Endothelial cell (in vitro differentiated cells): ENCODE measurements around the gene GPR139. TPM values are rescaled to one million over a fixed set of nuclear protein-coding genes. Genes with fewer than 3 reads are reported as not detected.

Experiments
- DNase-seq: peaks from one replicate; pipeline ENCODE4 v3.0.0; 2021; ENCODE audit warnings: low spot score
- H3K27ac Mint-ChIP-seq: one replicate; pipeline ENCODE4 v1.8.0; 2021; ENCODE audit warnings: mixed read lengths, inconsistent platforms; ENCODE audit not compliant: unreplicated experiment
- H3K27me3 Mint-ChIP-seq: one replicate; pipeline ENCODE4 v1.8.0; 2021; ENCODE audit warnings: mild to moderate bottlenecking, moderate library complexity, mixed read lengths, inconsistent platforms; ENCODE audit not compliant: unreplicated experiment
- H3K36me3 Mint-ChIP-seq: one replicate; pipeline ENCODE4 v1.8.0; 2021; ENCODE audit warnings: mild to moderate bottlenecking, low read depth, mixed read lengths, inconsistent platforms; ENCODE audit not compliant: unreplicated experiment
- H3K4me1 Mint-ChIP-seq: one replicate; pipeline ENCODE4 v1.8.0; 2021; ENCODE audit warnings: mild to moderate bottlenecking, mixed read lengths, inconsistent platforms; ENCODE audit not compliant: unreplicated experiment
- H3K4me3 Mint-ChIP-seq: one replicate; pipeline ENCODE4 v1.8.0; 2021; ENCODE audit warnings: mild to moderate bottlenecking, mixed read lengths, inconsistent platforms; ENCODE audit not compliant: unreplicated experiment
- H3K9me3 Mint-ChIP-seq: one replicate; pipeline ENCODE4 v1.8.0; 2021; ENCODE audit warnings: mixed read lengths, inconsistent platforms; ENCODE audit not compliant: unreplicated experiment
- total RNA-seq: library from RNA; stranded (reverse); fragmentation: NEBNext Ultra II Directional; extraction: Animal tissue kit (Norgen Biotek cat#: 25700); gene quantifications from one replicate; pipeline ENCODE4 v1.2.1, GENCODE V29; 2021; ENCODE audit not compliant: unreplicated experiment
- TF ChIP-seq, protein P1 (sequence below): fragments of 200-600 bp; sonication (generic); IDR thresholded peaks from one replicate; pipeline ENCODE4 v1.5.0; 2021; ENCODE audit warnings: antibody characterized with exemption; ENCODE audit not compliant: unreplicated experiment

The GPR139 gene
- total RNA-seq, 1 donor from 2014 or later, result not detected

DNA sequence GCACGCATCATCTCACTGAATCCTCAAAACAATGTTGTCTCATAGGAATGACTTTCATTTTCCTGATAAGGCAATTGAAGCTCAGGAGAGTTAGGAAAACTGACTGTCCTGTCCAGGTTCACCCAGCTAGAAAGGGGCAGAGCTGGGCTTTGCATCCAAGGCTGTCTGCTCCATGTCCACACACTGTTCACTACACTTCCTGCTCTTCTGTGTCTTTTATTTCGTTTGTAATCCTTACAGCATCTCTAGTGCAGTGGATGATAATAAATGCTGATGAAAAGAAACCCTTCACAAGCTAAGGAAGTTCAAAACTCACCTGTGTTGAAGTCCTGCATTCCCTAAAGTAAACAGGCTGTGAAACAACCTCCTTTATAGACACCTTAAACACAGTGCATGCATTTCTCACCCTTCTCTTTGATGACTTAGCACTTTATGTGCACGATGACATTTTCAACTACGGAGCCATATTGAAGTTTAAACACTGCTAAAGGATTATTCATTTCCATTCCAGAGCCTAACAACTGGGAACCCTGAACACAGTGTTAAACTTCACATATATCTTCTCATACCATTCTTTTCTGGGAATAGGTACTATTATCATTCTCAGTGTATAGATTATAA, 31.0 kb upstream of the GPR139 start:
- Mint-ChIP-seq H3K27ac (no peak overlapping the region), H3K27me3 (peaks cover 4% of the 10 kb centered on the region), H3K4me1 (no peaks in the 10 kb centered on the region), H3K9me3 (no peaks in the 10 kb centered on the region), H3K36me3 (no peaks in the 10 kb centered on the region), H3K4me3 (no peak overlapping the region)
- TF ChIP-seq, protein P1, sequence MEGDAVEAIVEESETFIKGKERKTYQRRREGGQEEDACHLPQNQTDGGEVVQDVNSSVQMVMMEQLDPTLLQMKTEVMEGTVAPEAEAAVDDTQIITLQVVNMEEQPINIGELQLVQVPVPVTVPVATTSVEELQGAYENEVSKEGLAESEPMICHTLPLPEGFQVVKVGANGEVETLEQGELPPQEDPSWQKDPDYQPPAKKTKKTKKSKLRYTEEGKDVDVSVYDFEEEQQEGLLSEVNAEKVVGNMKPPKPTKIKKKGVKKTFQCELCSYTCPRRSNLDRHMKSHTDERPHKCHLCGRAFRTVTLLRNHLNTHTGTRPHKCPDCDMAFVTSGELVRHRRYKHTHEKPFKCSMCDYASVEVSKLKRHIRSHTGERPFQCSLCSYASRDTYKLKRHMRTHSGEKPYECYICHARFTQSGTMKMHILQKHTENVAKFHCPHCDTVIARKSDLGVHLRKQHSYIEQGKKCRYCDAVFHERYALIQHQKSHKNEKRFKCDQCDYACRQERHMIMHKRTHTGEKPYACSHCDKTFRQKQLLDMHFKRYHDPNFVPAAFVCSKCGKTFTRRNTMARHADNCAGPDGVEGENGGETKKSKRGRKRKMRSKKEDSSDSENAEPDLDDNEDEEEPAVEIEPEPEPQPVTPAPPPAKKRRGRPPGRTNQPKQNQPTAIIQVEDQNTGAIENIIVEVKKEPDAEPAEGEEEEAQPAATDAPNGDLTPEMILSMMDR, result no peak
- DNase-seq, result no peak

DNA sequence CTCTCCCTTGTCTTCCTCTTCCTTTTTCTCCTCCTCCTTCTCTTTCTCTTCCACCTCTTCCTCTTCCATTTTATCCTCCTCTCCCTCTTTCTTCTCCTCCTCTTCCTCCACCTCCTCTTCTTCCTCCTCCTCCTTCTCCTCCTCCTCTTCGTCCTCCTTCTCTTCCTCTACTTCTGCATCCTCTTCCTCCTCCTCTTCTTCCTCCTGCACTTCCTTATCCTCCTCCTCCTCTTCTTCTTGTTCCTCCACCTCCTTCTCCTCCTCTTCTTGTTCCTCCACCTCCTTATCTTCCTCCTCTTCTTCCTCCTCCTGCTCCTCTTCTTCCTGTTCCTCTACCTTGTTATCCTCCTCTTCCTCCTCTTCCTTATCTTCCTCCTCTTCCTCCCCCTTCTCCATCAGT, 28.8 kb upstream of the GPR139 start:
- H3K9me3 Mint-ChIP-seq, result no peaks in the 10 kb centered on the region
- peak overlapping the region; percentile 14 for H3K4me3 Mint-ChIP-seq
- TF ChIP-seq, protein P1, result no peak
- no peak for DNase-seq
- peaks cover 2% of the 10 kb centered on the region for H3K27me3 Mint-ChIP-seq
- no peaks in the 10 kb centered on the region for H3K36me3 Mint-ChIP-seq
- H3K27ac Mint-ChIP-seq, result no peak overlapping the region
- no peaks in the 10 kb centered on the region for H3K4me1 Mint-ChIP-seq

DNA sequence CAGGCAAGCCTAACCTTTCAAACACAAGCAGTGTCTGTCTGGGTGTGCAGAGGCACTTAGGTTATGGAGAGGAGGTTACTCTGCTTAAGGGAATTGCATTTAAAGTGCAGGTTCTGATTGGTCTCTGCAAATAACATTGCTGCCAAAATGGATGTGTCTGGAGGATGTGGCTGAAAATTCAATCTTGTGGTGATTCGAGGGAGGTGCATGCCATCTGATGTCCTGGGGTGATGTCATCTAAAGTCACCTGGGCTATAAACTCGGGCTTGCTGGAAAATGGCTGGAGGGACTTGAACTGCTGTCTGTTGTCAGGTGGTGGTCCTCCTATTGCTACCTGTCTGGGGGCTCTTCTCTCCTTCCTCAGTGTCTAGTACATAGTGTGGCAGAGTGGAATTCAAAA, 28.3 kb upstream of the GPR139 start:
- TF ChIP-seq, protein P1, result no peak
- no peaks in the 10 kb centered on the region for H3K36me3 Mint-ChIP-seq
- H3K27ac Mint-ChIP-seq, result no peak overlapping the region
- H3K9me3 Mint-ChIP-seq, result no peaks in the 10 kb centered on the region
- no peaks in the 10 kb centered on the region for H3K4me1 Mint-ChIP-seq
- peaks cover 2% of the 10 kb centered on the region for H3K27me3 Mint-ChIP-seq
- H3K4me3 Mint-ChIP-seq, result peak overlapping the region; percentile 14
- DNase-seq, result no peak

DNA sequence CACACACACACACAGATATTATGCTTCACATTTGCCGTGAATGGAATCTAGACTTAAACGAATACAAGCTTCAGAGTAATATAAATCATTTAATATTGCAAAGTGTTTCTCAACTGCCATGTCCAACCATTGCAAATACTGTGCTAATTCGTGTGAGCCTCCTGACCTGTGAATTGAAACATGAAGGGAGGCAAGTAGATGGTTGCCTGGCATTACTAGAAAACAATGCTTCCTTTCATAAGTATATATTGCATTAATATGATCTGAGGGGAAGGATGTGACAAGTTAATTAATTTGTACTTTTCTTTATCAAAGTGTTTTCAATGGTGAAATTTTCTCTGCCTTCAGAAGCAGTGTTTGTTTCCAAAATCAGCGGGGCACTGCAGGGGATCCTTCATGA, 25.7 kb upstream of the GPR139 start:
- Mint-ChIP-seq H3K27me3 (peaks cover 2% of the 10 kb centered on the region), H3K36me3 (no peaks in the 10 kb centered on the region), H3K27ac (no peak overlapping the region), H3K9me3 (no peaks in the 10 kb centered on the region), H3K4me3 (no peak overlapping the region), H3K4me1 (no peaks in the 10 kb centered on the region)
- TF ChIP-seq, protein P1, result no peak
- DNase-seq, result no peak

DNA sequence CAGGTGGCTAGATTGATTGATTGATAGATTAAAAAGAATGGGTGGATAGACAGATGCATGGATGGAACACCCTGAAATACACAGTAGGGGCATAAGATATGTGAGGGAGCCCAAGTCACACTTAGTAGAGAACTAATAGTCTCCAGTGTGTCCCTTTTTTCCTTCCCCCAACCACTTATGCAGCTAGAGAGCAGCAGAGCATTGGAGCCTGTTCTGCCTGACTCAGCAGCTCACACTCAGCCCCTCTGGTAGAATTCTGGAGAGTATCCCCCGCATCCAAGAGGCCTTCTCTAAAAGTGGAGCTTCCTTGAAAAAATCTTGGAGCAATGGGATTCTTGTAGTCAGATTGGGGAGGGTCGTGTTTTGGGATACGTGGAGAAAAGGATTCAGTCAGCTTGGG, 20.5 kb upstream of the GPR139 start:
- TF ChIP-seq, protein P1, result no peak
- Mint-ChIP-seq H3K27me3 (peaks cover 3% of the 10 kb centered on the region), H3K4me3 (no peak overlapping the region), H3K27ac (no peak overlapping the region), H3K4me1 (no peaks in the 10 kb centered on the region), H3K9me3 (no peaks in the 10 kb centered on the region), H3K36me3 (no peaks in the 10 kb centered on the region)
- no peak for DNase-seq
